ENCODE results near the gene ERFE. TPM values are rescaled to one million over a fixed set of nuclear protein-coding genes. Genes with fewer than 3 reads are reported as not detected.

Gene ERFE
- total and polyA plus RNA-seq, 4 donors = 0.79 to 2.9 (median 2.1) TPM

DNA sequence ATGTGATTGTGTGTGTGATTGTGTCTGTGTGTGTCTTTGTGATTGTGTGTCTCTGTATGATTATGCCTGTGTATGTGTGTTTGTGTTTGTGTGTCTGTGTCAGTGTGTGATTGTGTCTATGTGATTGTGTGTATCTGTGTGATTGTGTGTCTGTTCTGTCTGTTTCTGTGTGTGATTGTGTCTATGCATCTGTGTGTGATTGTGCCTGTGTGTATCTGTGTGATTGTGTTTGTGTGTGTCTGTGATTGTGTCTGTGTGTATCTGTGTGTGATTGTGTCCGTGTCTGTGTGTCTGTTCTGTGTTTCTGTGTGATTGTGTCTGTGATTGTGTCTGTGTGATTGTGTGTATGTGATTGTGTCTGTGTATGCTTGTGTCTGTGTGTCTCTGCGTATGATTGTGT is 32.4 kb upstream of the ERFE start:
- H3K27ac ChIP-seq (ENCODE audit: low read depth, low read length) = no peak overlapping the region
- DNase-seq (ENCODE audit: low read depth in 4 of 6, low spot score in 6 of 6) = no peak
- H3K36me3 ChIP-seq (ENCODE audit: control insufficient read depth, insufficient read depth, low read length) = peaks cover 3% of the 10 kb centered on the region
- peaks cover 11% of the 10 kb centered on the region for H3K4me1 ChIP-seq (ENCODE audit: control insufficient read depth, insufficient read depth, low read length)
- WGBS (ENCODE audit: insufficient coverage) = 97% methylated on average over 2 of the region's 2 CpGs
- H3K27me3 ChIP-seq (ENCODE audit: control insufficient read depth, insufficient read depth, low read length) = no peaks in the 10 kb centered on the region
- no peaks in the 10 kb centered on the region for H3K9me3 ChIP-seq (ENCODE audit: control insufficient read depth, insufficient read depth, low read length)
- H3K4me3 ChIP-seq (ENCODE audit: low read depth, low read length) = no peak overlapping the region

DNA sequence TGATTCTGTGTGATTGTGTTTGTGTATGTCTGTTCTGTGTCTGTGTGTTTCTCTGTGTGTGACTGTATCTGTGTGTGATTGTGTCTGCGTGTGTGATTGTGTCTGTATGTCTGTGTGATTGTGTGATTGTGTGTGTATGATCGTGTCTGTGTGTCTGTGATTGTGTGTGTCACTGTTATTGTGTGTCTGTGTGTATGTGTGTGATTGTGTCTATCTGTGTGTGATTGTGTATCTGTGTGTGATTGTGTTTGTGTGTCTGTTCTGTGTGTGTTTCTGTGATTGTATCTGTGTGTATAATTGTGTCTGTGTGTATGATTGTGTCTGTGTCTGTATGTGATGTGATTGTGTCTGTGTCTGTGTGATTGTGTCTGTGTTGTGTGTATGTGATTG is 32.0 kb upstream of the ERFE start:
- WGBS (ENCODE audit: insufficient coverage) = 69% methylated on average over 2 of the region's 2 CpGs
- H3K36me3 ChIP-seq (ENCODE audit: control insufficient read depth, insufficient read depth, low read length) = peaks cover 3% of the 10 kb centered on the region
- H3K27me3 ChIP-seq (ENCODE audit: control insufficient read depth, insufficient read depth, low read length) = no peaks in the 10 kb centered on the region
- H3K4me3 ChIP-seq (ENCODE audit: low read depth, low read length) = no peak overlapping the region
- no peaks in the 10 kb centered on the region for H3K9me3 ChIP-seq (ENCODE audit: control insufficient read depth, insufficient read depth, low read length)
- no peak overlapping the region for H3K27ac ChIP-seq (ENCODE audit: low read depth, low read length)
- peaks cover 11% of the 10 kb centered on the region for H3K4me1 ChIP-seq (ENCODE audit: control insufficient read depth, insufficient read depth, low read length)
- no peak for DNase-seq (ENCODE audit: low read depth in 4 of 6, low spot score in 6 of 6)

GRCh38 chr2:238127165-238128060 is 31.4 kb upstream of the ERFE start:
- DNase-seq (ENCODE audit: low read depth in 4 of 6, low spot score in 6 of 6) = peak in 3 of 6 donors; percentile 2 to 41 (median 14)
- H3K36me3 ChIP-seq (ENCODE audit: control insufficient read depth, insufficient read depth, low read length) = peaks cover 3% of the 10 kb centered on the region
- H3K9me3 ChIP-seq (ENCODE audit: control insufficient read depth, insufficient read depth, low read length) = no peaks in the 10 kb centered on the region
- H3K4me3 ChIP-seq (ENCODE audit: low read depth, low read length) = no peak overlapping the region
- WGBS (ENCODE audit: insufficient coverage) = 52% methylated on average over 36 of the region's 36 CpGs
- no peaks in the 10 kb centered on the region for H3K27me3 ChIP-seq (ENCODE audit: control insufficient read depth, insufficient read depth, low read length)
- no peak overlapping the region for H3K27ac ChIP-seq (ENCODE audit: low read depth, low read length)
- H3K4me1 ChIP-seq (ENCODE audit: control insufficient read depth, insufficient read depth, low read length) = peaks cover 11% of the 10 kb centered on the region

DNA sequence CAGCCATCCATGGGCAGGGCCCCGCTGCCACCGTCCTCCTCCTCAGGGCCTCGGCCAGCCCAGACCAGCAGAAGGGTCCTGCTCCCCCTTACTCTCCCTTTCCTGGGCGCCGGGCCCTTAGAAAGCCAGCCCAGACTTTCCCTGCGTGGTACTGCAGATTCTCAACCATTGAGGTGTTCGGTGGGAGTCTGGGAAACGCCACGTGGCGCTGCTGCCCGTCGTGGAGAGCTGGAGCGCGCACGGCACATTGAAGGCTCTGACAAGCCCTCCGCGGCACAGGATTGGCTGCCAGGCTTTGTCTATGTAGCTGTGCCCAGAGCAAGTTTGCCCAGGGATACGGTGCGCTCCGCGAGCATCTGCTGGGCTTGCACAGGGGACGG is 30.7 kb upstream of the ERFE start:
- no peaks in the 10 kb centered on the region for H3K9me3 ChIP-seq (ENCODE audit: control insufficient read depth, insufficient read depth, low read length)

GRCh38 chr2:238128534-238129001 is 30.2 kb upstream of the ERFE start:
- H3K27ac ChIP-seq (ENCODE audit: low read depth, low read length) = no peak overlapping the region
- H3K36me3 ChIP-seq (ENCODE audit: control insufficient read depth, insufficient read depth, low read length) = peaks cover 3% of the 10 kb centered on the region
- no peaks in the 10 kb centered on the region for H3K27me3 ChIP-seq (ENCODE audit: control insufficient read depth, insufficient read depth, low read length)
- no peak overlapping the region for H3K4me3 ChIP-seq (ENCODE audit: low read depth, low read length)
- H3K9me3 ChIP-seq (ENCODE audit: control insufficient read depth, insufficient read depth, low read length) = no peaks in the 10 kb centered on the region
- DNase-seq (ENCODE audit: low read depth in 4 of 6, low spot score in 6 of 6) = no peak
- 73% methylated on average over 30 of the region's 30 CpGs for WGBS (ENCODE audit: insufficient coverage)
- peaks cover 11% of the 10 kb centered on the region for H3K4me1 ChIP-seq (ENCODE audit: control insufficient read depth, insufficient read depth, low read length)

More for the DNA sequence above, 30.7 kb upstream of the ERFE start:
- 81% methylated on average over 17 of the region's 22 CpGs for whole genome bisulfite sequencing (ENCODE audit: insufficient coverage)
- Histone ChIP-seq H3K4me1 (ENCODE audit: control insufficient read depth, insufficient read depth, low read length) (peaks cover 11% of the 10 kb centered on the region), H3K4me3 (ENCODE audit: low read depth, low read length) (no peak overlapping the region), H3K27me3 (ENCODE audit: control insufficient read depth, insufficient read depth, low read length) (no peaks in the 10 kb centered on the region), H3K27ac (ENCODE audit: low read depth, low read length) (no peak overlapping the region), H3K36me3 (ENCODE audit: control insufficient read depth, insufficient read depth, low read length) (peaks cover 3% of the 10 kb centered on the region)
- DNase-seq (ENCODE audit: low read depth in 4 of 6, low spot score in 6 of 6) = peak in 1 of 6 donors; percentile 3

DNA sequence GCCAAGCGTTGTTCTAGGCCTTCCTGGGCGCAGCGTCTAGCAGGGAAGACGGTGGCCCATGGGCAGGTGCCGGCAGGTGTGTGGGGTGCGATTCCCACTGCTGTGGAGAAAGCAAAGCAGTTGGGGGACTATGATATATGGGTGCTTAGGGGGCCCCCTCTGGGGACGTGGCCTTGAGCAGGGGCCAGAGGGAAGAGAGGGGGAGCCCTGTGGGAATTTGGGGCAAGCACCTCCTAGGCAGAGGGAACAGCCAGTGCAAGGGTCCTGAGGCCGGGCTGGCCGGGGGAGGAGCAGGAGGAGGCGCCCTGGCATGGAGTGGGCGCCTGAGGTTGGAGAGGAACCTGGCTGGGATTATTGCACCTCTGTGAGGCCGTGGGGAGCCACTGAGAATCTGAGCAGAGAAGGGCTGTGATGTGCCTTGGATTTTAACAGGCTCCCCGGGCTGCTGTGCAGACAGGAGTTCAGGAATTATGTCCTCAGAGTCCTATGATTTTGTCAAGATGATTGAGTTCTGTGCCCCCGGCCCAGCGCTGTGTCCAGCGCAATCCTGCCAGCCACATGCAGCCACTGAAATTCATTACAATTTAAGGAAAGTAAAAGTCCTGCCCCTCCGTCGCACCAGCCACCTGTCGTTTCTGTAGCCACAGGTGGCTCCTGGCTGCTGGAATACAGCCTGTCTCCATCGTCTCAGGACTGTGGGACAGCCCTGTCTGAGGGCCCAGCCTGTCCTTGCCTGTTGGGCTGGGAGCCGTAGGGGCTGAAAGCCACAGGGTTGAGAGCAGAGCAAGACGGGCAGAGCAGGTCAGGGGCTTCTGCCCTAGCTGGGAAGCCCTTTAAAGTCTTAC is 29.4 kb upstream of the ERFE start:
- no peaks in the 10 kb centered on the region for H3K9me3 ChIP-seq (ENCODE audit: control insufficient read depth, insufficient read depth, low read length)
- 84% methylated on average over 22 of the region's 22 CpGs for WGBS (ENCODE audit: insufficient coverage)
- no peak overlapping the region for H3K27ac ChIP-seq (ENCODE audit: low read depth, low read length)
- peaks cover 11% of the 10 kb centered on the region for H3K4me1 ChIP-seq (ENCODE audit: control insufficient read depth, insufficient read depth, low read length)
- no peak for DNase-seq (ENCODE audit: low read depth in 4 of 6, low spot score in 6 of 6)
- no peak overlapping the region for H3K4me3 ChIP-seq (ENCODE audit: low read depth, low read length)
- no peaks in the 10 kb centered on the region for H3K27me3 ChIP-seq (ENCODE audit: control insufficient read depth, insufficient read depth, low read length)
- H3K36me3 ChIP-seq (ENCODE audit: control insufficient read depth, insufficient read depth, low read length) = peaks cover 3% of the 10 kb centered on the region

GRCh38 chr2:238130111-238130695 is 28.6 kb upstream of the ERFE start:
- Histone ChIP-seq H3K27me3 (ENCODE audit: control insufficient read depth, insufficient read depth, low read length) (no peaks in the 10 kb centered on the region), H3K9me3 (ENCODE audit: control insufficient read depth, insufficient read depth, low read length) (no peaks in the 10 kb centered on the region), H3K4me3 (ENCODE audit: low read depth, low read length) (no peak overlapping the region), H3K27ac (ENCODE audit: low read depth, low read length) (no peak overlapping the region), H3K36me3 (ENCODE audit: control insufficient read depth, insufficient read depth, low read length) (peaks cover 3% of the 10 kb centered on the region), H3K4me1 (ENCODE audit: control insufficient read depth, insufficient read depth, low read length) (peaks cover 11% of the 10 kb centered on the region)
- no peak for DNase-seq (ENCODE audit: low read depth in 4 of 6, low spot score in 6 of 6)
- 88% methylated on average over 28 of the region's 28 CpGs for WGBS (ENCODE audit: insufficient coverage)

- Histone ChIP-seq H3K36me3 (ENCODE audit: control insufficient read depth, insufficient read depth, low read length) (peaks cover 3% of the 10 kb centered on the region), H3K27me3 (ENCODE audit: control insufficient read depth, insufficient read depth, low read length) (no peaks in the 10 kb centered on the region), H3K27ac (ENCODE audit: low read depth, low read length) (no peak overlapping the region), H3K9me3 (ENCODE audit: control insufficient read depth, insufficient read depth, low read length) (no peaks in the 10 kb centered on the region), H3K4me3 (ENCODE audit: low read depth, low read length) (no peak overlapping the region), H3K4me1 (ENCODE audit: control insufficient read depth, insufficient read depth, low read length) (peaks cover 11% of the 10 kb centered on the region)
- WGBS (ENCODE audit: insufficient coverage) = 89% methylated on average over 68 of the region's 68 CpGs
- DNase-seq (ENCODE audit: low read depth in 4 of 6, low spot score in 6 of 6) = no peak
Measured at GRCh38 chr2:238130696-238131628, 27.8 kb upstream of the ERFE start.

All from spinal cord (tissue), 10 donors.